GM06990 (cell line): ENCODE measurements around the gene SUGCT.

Source experiments
- DNase-seq: peaks from one replicate; pipeline ENCODE4 v3.0.0-alpha.2; 2011; ENCODE audit not compliant: insufficient read length; ENCODE audit errors: extremely low read depth
- H3K27me3 ChIP-seq: replicated peaks from 2 replicates; pipeline ENCODE4 v1.6.0; 2011; ENCODE audit warnings: low read length; ENCODE audit not compliant: control insufficient read depth, insufficient read depth
- H3K36me3 ChIP-seq: 2 replicates; pipeline ENCODE4 v1.5.1; 2011; ENCODE audit warnings: low read length; ENCODE audit not compliant: control insufficient read depth, insufficient read depth
- H3K4me3 ChIP-seq: replicated peaks from 2 replicates; pipeline ENCODE4 v1.5.1; 2011; ENCODE audit warnings: low read depth, mild to moderate bottlenecking, control low read depth, low read length
- TF ChIP-seq, protein P1 (sequence below): IDR thresholded peaks from 2 replicates; pipeline ENCODE4 v1.5.1; 2011; ENCODE audit warnings: low read length, control low read depth, mild to moderate bottlenecking, inconsistent platforms; ENCODE audit not compliant: insufficient read depth, poor library complexity, severe bottlenecking

Gene SUGCT

DNA sequence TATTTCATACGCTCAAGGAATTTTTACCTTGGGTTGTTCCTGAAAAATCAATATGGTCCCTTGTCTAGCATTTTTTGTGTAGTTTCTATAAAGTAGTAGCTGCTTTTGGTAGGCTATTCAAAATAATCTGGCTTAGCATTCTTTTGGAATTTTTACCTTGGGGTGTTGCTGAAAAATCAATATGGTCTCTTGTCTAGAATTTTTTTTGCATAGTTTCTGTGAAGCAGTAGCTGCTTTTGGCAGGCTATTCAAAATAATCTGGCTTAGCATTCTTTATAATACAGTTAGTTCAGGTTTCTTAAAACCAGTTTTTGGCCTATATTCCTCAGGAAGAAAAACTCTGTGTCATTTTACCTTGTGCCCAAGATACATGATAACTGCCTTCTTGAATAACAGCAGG, 301.9 kb downstream of the SUGCT start:
- Histone ChIP-seq H3K27me3 (no peaks in the 10 kb centered on the region), H3K36me3 (no peaks in the 10 kb centered on the region), H3K4me3 (no peak overlapping the region)
- TF ChIP-seq, protein P1, sequence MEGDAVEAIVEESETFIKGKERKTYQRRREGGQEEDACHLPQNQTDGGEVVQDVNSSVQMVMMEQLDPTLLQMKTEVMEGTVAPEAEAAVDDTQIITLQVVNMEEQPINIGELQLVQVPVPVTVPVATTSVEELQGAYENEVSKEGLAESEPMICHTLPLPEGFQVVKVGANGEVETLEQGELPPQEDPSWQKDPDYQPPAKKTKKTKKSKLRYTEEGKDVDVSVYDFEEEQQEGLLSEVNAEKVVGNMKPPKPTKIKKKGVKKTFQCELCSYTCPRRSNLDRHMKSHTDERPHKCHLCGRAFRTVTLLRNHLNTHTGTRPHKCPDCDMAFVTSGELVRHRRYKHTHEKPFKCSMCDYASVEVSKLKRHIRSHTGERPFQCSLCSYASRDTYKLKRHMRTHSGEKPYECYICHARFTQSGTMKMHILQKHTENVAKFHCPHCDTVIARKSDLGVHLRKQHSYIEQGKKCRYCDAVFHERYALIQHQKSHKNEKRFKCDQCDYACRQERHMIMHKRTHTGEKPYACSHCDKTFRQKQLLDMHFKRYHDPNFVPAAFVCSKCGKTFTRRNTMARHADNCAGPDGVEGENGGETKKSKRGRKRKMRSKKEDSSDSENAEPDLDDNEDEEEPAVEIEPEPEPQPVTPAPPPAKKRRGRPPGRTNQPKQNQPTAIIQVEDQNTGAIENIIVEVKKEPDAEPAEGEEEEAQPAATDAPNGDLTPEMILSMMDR, result no peak
- no peak for DNase-seq

DNA sequence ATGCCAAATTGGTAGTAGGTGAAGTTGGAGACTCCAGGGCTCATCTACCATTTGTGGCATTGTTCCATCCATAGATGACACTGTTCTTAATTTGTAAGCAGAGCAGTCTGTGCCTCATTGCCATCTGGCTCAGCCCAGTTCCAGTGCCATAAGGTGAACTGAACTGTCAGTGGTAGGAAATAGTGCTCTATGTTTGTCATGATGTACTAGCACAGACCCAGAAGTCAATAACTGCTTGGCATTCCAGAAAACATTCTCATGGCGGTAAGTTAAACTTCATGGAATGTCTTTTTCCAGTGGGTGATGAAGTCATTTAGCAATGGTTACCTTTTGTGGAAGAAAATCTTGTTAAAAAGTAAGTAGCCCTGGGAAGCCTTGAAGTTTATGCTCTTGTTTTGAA, 302.7 kb downstream of the SUGCT start:
- DNase-seq, result no peak
- no peaks in the 10 kb centered on the region for H3K27me3 ChIP-seq
- no peak overlapping the region for H3K4me3 ChIP-seq
- TF ChIP-seq, protein P1, result no peak
- H3K36me3 ChIP-seq, result no peaks in the 10 kb centered on the region

DNA sequence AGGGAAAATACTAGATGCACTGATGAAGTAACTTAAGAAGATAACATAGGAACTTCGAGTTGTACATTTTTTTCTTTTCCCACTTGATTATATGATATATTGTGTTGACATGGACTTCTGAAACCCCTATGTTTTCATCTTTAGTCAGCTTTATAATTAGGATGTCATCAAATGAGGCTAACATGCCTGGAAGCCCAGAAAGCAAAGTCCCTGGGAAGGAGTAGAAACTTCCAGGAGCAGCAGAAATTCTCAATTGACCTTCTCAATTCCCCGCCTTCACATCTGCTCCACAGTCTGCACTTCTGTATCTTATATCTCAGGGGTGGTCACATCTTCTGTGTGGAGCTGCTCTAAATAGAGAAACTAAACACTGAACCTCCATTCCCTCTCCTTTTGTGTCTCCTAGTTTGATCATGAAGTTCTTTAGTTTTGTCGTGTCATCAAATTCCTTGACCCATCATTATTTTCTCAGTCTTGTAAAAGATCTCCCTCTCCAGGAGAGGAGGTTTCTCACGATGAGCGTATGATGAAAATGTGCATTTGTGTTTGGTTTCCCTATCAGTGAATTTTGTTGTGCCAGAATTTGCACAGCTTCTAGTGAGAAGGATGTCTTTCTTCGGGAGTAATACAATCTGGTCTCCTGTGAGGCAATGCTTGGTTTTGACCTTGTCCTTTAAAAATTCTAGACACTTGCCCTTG, 303.3 kb downstream of the SUGCT start:
- no peak overlapping the region for H3K4me3 ChIP-seq
- TF ChIP-seq, protein P1, result no peak
- no peaks in the 10 kb centered on the region for H3K27me3 ChIP-seq
- DNase-seq, result no peak
- no peaks in the 10 kb centered on the region for H3K36me3 ChIP-seq

DNA sequence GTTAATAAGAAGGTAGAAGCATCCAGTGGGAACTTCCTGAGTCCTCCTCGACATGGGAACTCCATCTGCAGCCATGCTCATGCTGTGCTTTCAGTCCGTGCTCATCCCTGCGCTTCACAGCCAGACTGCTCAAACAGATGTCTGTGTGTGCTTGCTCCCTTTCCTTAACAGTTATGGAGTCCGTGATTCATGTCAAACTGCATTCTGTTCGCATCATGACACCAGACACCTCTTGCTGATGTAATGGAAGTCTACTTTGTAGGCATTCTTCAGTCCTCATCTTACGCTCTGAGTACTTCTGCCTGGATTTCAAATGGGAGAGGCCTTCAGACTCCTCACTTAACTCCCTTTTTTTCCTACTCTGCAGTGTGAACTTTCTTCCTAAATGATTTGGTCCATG, 304.9 kb downstream of the SUGCT start:
- no peaks in the 10 kb centered on the region for H3K36me3 ChIP-seq
- TF ChIP-seq, protein P1, result no peak
- DNase-seq, result no peak
- H3K27me3 ChIP-seq, result no peaks in the 10 kb centered on the region
- no peak overlapping the region for H3K4me3 ChIP-seq

DNA sequence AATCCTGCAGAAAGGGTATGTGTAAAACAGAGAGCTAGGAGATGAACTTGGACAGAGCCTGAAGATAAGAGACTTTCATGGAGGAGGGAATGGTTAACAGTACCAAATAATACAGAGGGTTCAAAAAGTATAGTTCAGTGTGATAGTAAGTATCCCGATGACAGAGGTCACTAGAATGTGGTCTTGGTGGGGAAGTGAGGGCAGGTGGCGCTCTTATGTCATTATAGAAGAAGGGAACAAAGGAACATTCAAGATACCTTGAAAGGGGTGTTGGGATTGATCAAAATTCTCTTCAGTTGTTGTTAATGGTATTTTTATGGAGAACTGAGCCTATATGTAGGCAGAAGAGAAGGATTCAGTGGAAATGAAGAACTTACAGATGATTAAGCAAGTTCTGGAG, 312.5 kb downstream of the SUGCT start:
- no peaks in the 10 kb centered on the region for H3K27me3 ChIP-seq
- TF ChIP-seq, protein P1, result peak; percentile 32
- no peak overlapping the region for H3K4me3 ChIP-seq
- no peaks in the 10 kb centered on the region for H3K36me3 ChIP-seq
- no peak for DNase-seq

DNA sequence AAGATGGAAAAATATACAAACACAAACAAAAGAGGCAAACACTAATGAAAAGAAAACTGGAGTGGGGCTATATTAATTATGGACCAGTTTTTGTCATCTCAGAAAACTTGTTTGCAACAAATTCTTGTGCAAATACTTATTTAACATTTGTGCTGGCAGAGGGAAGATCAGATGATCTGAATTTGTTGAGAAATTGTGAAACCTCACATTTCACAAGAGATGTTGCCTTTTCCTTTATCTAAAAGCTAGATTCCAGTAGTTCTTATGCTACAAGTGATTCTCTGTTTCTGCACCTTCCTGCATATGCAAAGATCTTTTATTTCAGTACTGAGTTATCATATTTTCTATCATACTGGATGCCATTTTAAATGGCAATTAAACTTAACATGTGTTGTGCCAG, 320.7 kb downstream of the SUGCT start:
- Histone ChIP-seq H3K27me3 (no peaks in the 10 kb centered on the region), H3K4me3 (no peak overlapping the region), H3K36me3 (no peaks in the 10 kb centered on the region)
- DNase-seq, result no peak
- TF ChIP-seq, protein P1, result no peak
